Neural progenitor cell (in vitro differentiated cells): Measurements from ENCODE around the gene RNASEH2C.
"Not testable (repeated sequence)": the region's sequence is repeated elsewhere in the genome, so short reads cannot be mapped to it uniquely, and the experiment has no call there.

Experiments used
- CTCF ChIP-seq: fragments of 200-600 bp; sonication (generic); IDR thresholded peaks from 2 replicates; pipeline ENCODE4 v1.5.1; 2017; ENCODE audit warnings: antibody characterized with exemption, mild to moderate bottlenecking
- EZH2 ChIP-seq: fragments of 200-600 bp; sonication (generic); IDR thresholded peaks from 2 replicates; pipeline ENCODE4 v1.6.1; 2017; ENCODE audit warnings: antibody characterized with exemption, mild to moderate bottlenecking, moderate library complexity
- EZH2phosphoT487 ChIP-seq: fragments of 200-600 bp; sonication (generic); IDR thresholded peaks from 2 replicates; pipeline ENCODE4 v1.6.1; 2017; ENCODE audit warnings: antibody characterized with exemption

- TF ChIP-seq CTCF, EZH2, EZH2phosphoT487: not testable (repeated sequence)
These were observed 14.5 kb upstream of the RNASEH2C start for GRCh38 chr11:65735111-65735510.
